ENCODE data around the gene PLEKHG2.

The PLEKHG2 gene

GRCh38 chr19:39388657-39389056 is 23.8 kb upstream of the PLEKHG2 start:
- Histone ChIP-seq H3K36me3 (ENCODE audit: insufficient read depth, low read length) (peaks cover 53% of the 10 kb centered on the region), H3K9ac (ENCODE audit: low read depth, low read length) (no peak overlapping the region), H3K4me2 (ENCODE audit: low read length) (no peak overlapping the region), H3K4me1 (ENCODE audit: control insufficient read depth, insufficient read depth, low read length) (peaks cover 16% of the 10 kb centered on the region), H3K4me3 (ENCODE audit: low read length) (no peak overlapping the region), H3K27me3 (ENCODE audit: control insufficient read depth, insufficient read depth, low read length) (no peaks in the 10 kb centered on the region), H3K9me3 (replicated peaks; ENCODE audit: low read length) (no peaks in the 10 kb centered on the region)

- peaks cover 16% of the 10 kb centered on the region for H3K4me1 ChIP-seq (ENCODE audit: control insufficient read depth, insufficient read depth, low read length)
- no peaks in the 10 kb centered on the region for H3K27me3 ChIP-seq (ENCODE audit: control insufficient read depth, insufficient read depth, low read length)
- peak overlapping the region; percentile 81 for H3K4me2 ChIP-seq (ENCODE audit: low read length)
- peak overlapping the region; percentile 84 for H3K4me3 ChIP-seq (ENCODE audit: low read length)
- peaks cover 51% of the 10 kb centered on the region for H3K36me3 ChIP-seq (ENCODE audit: insufficient read depth, low read length)
- H3K9me3 ChIP-seq (replicated peaks; ENCODE audit: low read length) = no peaks in the 10 kb centered on the region
- H3K9ac ChIP-seq (ENCODE audit: low read depth, low read length) = peak overlapping the region; percentile 93
Observed at GRCh38 chr19:39389631-39390414, 22.6 kb upstream of the PLEKHG2 start.

- Histone ChIP-seq H3K27me3 (ENCODE audit: control insufficient read depth, insufficient read depth, low read length) (no peaks in the 10 kb centered on the region), H3K4me2 (ENCODE audit: low read length) (peak overlapping the region; percentile 81), H3K4me1 (ENCODE audit: control insufficient read depth, insufficient read depth, low read length) (peaks cover 16% of the 10 kb centered on the region), H3K9ac (ENCODE audit: low read depth, low read length) (peak overlapping the region; percentile 93), H3K9me3 (replicated peaks; ENCODE audit: low read length) (no peaks in the 10 kb centered on the region), H3K36me3 (ENCODE audit: insufficient read depth, low read length) (peaks cover 50% of the 10 kb centered on the region), H3K4me3 (ENCODE audit: low read length) (peak overlapping the region; percentile 84)
Observed at GRCh38 chr19:39390451-39390750, 22.1 kb upstream of the PLEKHG2 start.

- Histone ChIP-seq H3K4me2 (ENCODE audit: low read length) (peak within 1 kb of the TSS; percentile 87), H3K27me3 (ENCODE audit: control insufficient read depth, insufficient read depth, low read length) (no peaks in the 10 kb centered on the region), H3K36me3 (ENCODE audit: insufficient read depth, low read length) (peaks cover 45% of the 10 kb centered on the region)
Observed at GRCh38 chr19:39390751-39391437, 21.6 kb upstream of the PLEKHG2 start, which contains the start of the genes MED29 and PAF1. MED29 (plus strand) TSS chr19:39391378; CDS start chr19:39391423, 45 bp downstream. PAF1 (minus strand) TSS chr19:39391106; CDS start chr19:39390864, 242 bp downstream.

GRCh38 chr19:39397360-39398296 is 14.8 kb upstream of the PLEKHG2 start:
- H3K27me3 ChIP-seq (ENCODE audit: control insufficient read depth, insufficient read depth, low read length) = no peaks in the 10 kb centered on the region
- H3K4me3 ChIP-seq (ENCODE audit: low read length) = peak overlapping the region; percentile 18
- no peaks in the 10 kb centered on the region for H3K9me3 ChIP-seq (replicated peaks; ENCODE audit: low read length)
- H3K4me2 ChIP-seq (ENCODE audit: low read length) = peak overlapping the region; percentile 57
- H3K4me1 ChIP-seq (ENCODE audit: control insufficient read depth, insufficient read depth, low read length) = peaks cover 34% of the 10 kb centered on the region
- H3K36me3 ChIP-seq (ENCODE audit: insufficient read depth, low read length) = peaks cover 16% of the 10 kb centered on the region
- H3K9ac ChIP-seq (ENCODE audit: low read depth, low read length) = peak overlapping the region; percentile 77

More at GRCh38 chr19:39390751-39391437, 21.6 kb upstream of the PLEKHG2 start, which contains the start of the genes MED29 and PAF1:
- peak within 1 kb of the TSS; percentile 92 for H3K4me3 ChIP-seq (ENCODE audit: low read length)
- H3K9ac ChIP-seq (ENCODE audit: low read depth, low read length) = peak within 1 kb of the TSS; percentile 93
- H3K9me3 ChIP-seq (replicated peaks; ENCODE audit: low read length) = no peaks in the 10 kb centered on the region
- H3K4me1 ChIP-seq (ENCODE audit: control insufficient read depth, insufficient read depth, low read length) = peaks cover 16% of the 10 kb centered on the region

GRCh38 chr19:39398297-39398864 is 14.1 kb upstream of the PLEKHG2 start:
- Histone ChIP-seq H3K9me3 (replicated peaks; ENCODE audit: low read length) (no peaks in the 10 kb centered on the region), H3K4me1 (ENCODE audit: control insufficient read depth, insufficient read depth, low read length) (peaks cover 41% of the 10 kb centered on the region), H3K36me3 (ENCODE audit: insufficient read depth, low read length) (peaks cover 14% of the 10 kb centered on the region), H3K27me3 (ENCODE audit: control insufficient read depth, insufficient read depth, low read length) (no peaks in the 10 kb centered on the region), H3K9ac (ENCODE audit: low read depth, low read length) (peak overlapping the region; percentile 77), H3K4me3 (ENCODE audit: low read length) (peak overlapping the region; percentile 18), H3K4me2 (ENCODE audit: low read length) (peak overlapping the region; percentile 57)

GRCh38 chr19:39399668-39400050 is 12.8 kb upstream of the PLEKHG2 start:
- no peaks in the 10 kb centered on the region for H3K9me3 ChIP-seq (replicated peaks; ENCODE audit: low read length)
- H3K4me3 ChIP-seq (ENCODE audit: low read length) = no peak overlapping the region
- no peaks in the 10 kb centered on the region for H3K27me3 ChIP-seq (ENCODE audit: control insufficient read depth, insufficient read depth, low read length)
- H3K9ac ChIP-seq (ENCODE audit: low read depth, low read length) = no peak overlapping the region
- H3K36me3 ChIP-seq (ENCODE audit: insufficient read depth, low read length) = peaks cover 7% of the 10 kb centered on the region
- peaks cover 47% of the 10 kb centered on the region for H3K4me1 ChIP-seq (ENCODE audit: control insufficient read depth, insufficient read depth, low read length)
- H3K4me2 ChIP-seq (ENCODE audit: low read length) = no peak overlapping the region

- Histone ChIP-seq H3K4me1 (ENCODE audit: control insufficient read depth, insufficient read depth, low read length) (peaks cover 47% of the 10 kb centered on the region), H3K27me3 (ENCODE audit: control insufficient read depth, insufficient read depth, low read length) (no peaks in the 10 kb centered on the region), H3K9ac (ENCODE audit: low read depth, low read length) (no peak overlapping the region), H3K4me2 (ENCODE audit: low read length) (no peak overlapping the region), H3K4me3 (ENCODE audit: low read length) (no peak overlapping the region), H3K36me3 (ENCODE audit: insufficient read depth, low read length) (peaks cover 5% of the 10 kb centered on the region), H3K9me3 (replicated peaks; ENCODE audit: low read length) (no peaks in the 10 kb centered on the region)
Observed at GRCh38 chr19:39400061-39400460, 12.4 kb upstream of the PLEKHG2 start.

- no peaks in the 10 kb centered on the region for H3K27me3 ChIP-seq (ENCODE audit: control insufficient read depth, insufficient read depth, low read length)
- no peaks in the 10 kb centered on the region for H3K9me3 ChIP-seq (replicated peaks; ENCODE audit: low read length)
- peaks cover 50% of the 10 kb centered on the region for H3K4me1 ChIP-seq (ENCODE audit: control insufficient read depth, insufficient read depth, low read length)
- H3K4me2 ChIP-seq (ENCODE audit: low read length) = peak overlapping the region; percentile 2
- peaks cover 2% of the 10 kb centered on the region for H3K36me3 ChIP-seq (ENCODE audit: insufficient read depth, low read length)
- H3K9ac ChIP-seq (ENCODE audit: low read depth, low read length) = peak overlapping the region; percentile 96
- no peak overlapping the region for H3K4me3 ChIP-seq (ENCODE audit: low read length)
Observed at GRCh38 chr19:39401070-39401548, 11.4 kb upstream of the PLEKHG2 start.

- H3K4me3 ChIP-seq (ENCODE audit: low read length) = peak overlapping the region; percentile 67
Observed at GRCh38 chr19:39401549-39402345, 10.7 kb upstream of the PLEKHG2 start.

More at GRCh38 chr19:39401549-39402345, 10.7 kb upstream of the PLEKHG2 start:
- no peaks in the 10 kb centered on the region for H3K9me3 ChIP-seq (replicated peaks; ENCODE audit: low read length)
- no peaks in the 10 kb centered on the region for H3K27me3 ChIP-seq (ENCODE audit: control insufficient read depth, insufficient read depth, low read length)
- peak overlapping the region; percentile 96 for H3K9ac ChIP-seq (ENCODE audit: low read depth, low read length)
- H3K36me3 ChIP-seq (ENCODE audit: insufficient read depth, low read length) = peaks cover 2% of the 10 kb centered on the region
- peak overlapping the region; percentile 91 for H3K4me2 ChIP-seq (ENCODE audit: low read length)
- peaks cover 53% of the 10 kb centered on the region for H3K4me1 ChIP-seq (ENCODE audit: control insufficient read depth, insufficient read depth, low read length)
